DND-41 (cell line): Measurements from ENCODE around the gene GPS2.

ENCODE experiments used
- ATAC-seq: fragments of 200-7000 bp; cut with Tn5 transposase; 3 replicates; pipeline ENCODE4 v1.9.1; 2021; ENCODE audit warnings: low read depth; ENCODE audit not compliant: insufficient read depth
- DNase-seq: peaks from one replicate; pipeline ENCODE4 v3.0.0-alpha.2; 2020
- H2AFZ ChIP-seq: 2 replicates; pipeline ENCODE4 v1.6.0; 2012; ENCODE audit warnings: low read depth, low read length
- H3K27ac ChIP-seq: 2 replicates; pipeline ENCODE4 v1.5.1; 2012; ENCODE audit warnings: low read length, inconsistent platforms
- H3K27me3 ChIP-seq: fragments of 200-600 bp; sonication (generic); 2 replicates; pipeline ENCODE4 v1.6.0; 2012; ENCODE audit warnings: low read length, mild to moderate bottlenecking, inconsistent platforms; ENCODE audit not compliant: insufficient read depth, poor library complexity
- H3K36me3 ChIP-seq: 2 replicates; pipeline ENCODE4 v1.5.1; 2012; ENCODE audit warnings: low read length, inconsistent platforms; ENCODE audit not compliant: insufficient read depth
- H3K4me1 ChIP-seq: 2 replicates; pipeline ENCODE4 v1.5.1; 2012; ENCODE audit warnings: mild to moderate bottlenecking, low read length; ENCODE audit not compliant: insufficient read depth
- H3K4me2 ChIP-seq: 2 replicates; pipeline ENCODE4 v1.6.0; 2012; ENCODE audit warnings: mild to moderate bottlenecking, moderate library complexity, low read length, inconsistent platforms; ENCODE audit not compliant: insufficient read depth
- H3K4me3 ChIP-seq, 2 experiments: fragments of 200-600 bp in 1 of 2; shearing (Covaris generic) in 1 of 2; 2 replicates each; pipeline ENCODE4 v1.5.1; 2012 to 2016; ENCODE audit warnings: inconsistent platforms in 2 of 2, low read length in 2 of 2, mild to moderate bottlenecking in 2 of 2, low read depth in 1 of 2, moderate library complexity in 1 of 2
- H3K79me2 ChIP-seq: 2 replicates; pipeline ENCODE4 v1.6.0; 2012; ENCODE audit warnings: low read length, inconsistent platforms; ENCODE audit not compliant: insufficient read depth
- H3K9ac ChIP-seq: 2 replicates; pipeline ENCODE4 v1.6.0; 2012; ENCODE audit warnings: low read depth, mild to moderate bottlenecking, inconsistent platforms, low read length, moderate library complexity
- H3K9me3 ChIP-seq: 2 replicates; pipeline ENCODE4 v1.5.1; 2012; ENCODE audit warnings: low read length, moderate library complexity, mild to moderate bottlenecking, inconsistent platforms; ENCODE audit not compliant: insufficient read depth, severe bottlenecking
- H4K20me1 ChIP-seq: 2 replicates; pipeline ENCODE4 v1.6.0; 2012; ENCODE audit warnings: low read length; ENCODE audit not compliant: insufficient read depth
- EZH2 ChIP-seq: IDR thresholded peaks from 3 replicates; pipeline ENCODE4 v1.6.1; 2012; ENCODE audit warnings: borderline replicate concordance, low read depth, mild to moderate bottlenecking, moderate library complexity, low read length, inconsistent platforms; ENCODE audit not compliant: severe bottlenecking
- TF ChIP-seq, protein P1 (sequence below): IDR thresholded peaks from 2 replicates; pipeline ENCODE4 v1.5.1; 2012; ENCODE audit warnings: borderline replicate concordance, low read length, moderate library complexity, mild to moderate bottlenecking; ENCODE audit not compliant: poor library complexity, severe bottlenecking; ENCODE audit errors: extremely low read depth

Gene GPS2

DNA sequence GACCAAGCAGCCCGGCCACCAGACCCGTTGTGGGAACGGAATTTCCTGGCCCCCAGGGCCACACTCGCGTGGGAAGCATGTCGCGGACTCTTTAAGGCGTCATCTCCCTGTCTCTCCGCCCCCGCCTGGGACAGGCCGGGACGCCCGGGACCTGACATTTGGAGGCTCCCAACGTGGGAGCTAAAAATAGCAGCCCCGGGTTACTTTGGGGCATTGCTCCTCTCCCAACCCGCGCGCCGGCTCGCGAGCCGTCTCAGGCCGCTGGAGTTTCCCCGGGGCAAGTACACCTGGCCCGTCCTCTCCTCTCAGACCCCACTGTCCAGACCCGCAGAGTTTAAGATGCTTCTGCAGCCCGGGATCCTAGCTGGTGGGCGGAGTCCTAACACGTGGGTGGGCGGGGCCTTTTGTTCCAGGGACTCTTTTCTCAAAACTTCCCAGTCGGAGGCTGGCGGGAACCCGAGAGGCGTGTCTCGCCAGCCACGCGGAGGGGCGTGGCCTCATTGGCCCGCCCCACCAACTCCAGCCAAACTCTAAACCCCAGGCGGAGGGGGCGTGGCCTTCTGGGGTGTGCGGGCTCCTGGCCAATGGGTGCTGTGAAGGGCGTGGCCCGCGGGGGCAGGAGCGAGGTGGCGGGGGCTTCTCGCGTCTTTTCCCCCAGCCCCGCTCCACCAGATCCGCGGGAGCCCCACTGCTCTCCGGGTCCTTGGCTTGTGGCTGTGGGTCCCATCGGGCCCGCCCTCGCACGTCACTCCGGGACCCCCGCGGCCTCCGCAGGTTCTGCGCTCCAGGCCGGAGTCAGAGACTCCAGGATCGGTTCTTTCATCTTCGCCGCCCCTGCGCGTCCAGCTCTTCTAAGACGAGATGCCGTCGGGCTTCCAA, 33.8 kb downstream of the GPS2 start, which contains the start of gene SLC2A4:
Gene SLC2A4, plus strand, starts transcription at position 645 of the 879 bp plus-strand sequence. Its CDS starts 217 bp downstream, at position 862.
- Histone ChIP-seq H3K27me3 (peaks cover 8% of the 10 kb centered on the region), H3K4me3 (peak within 1 kb of the TSS in 1 of 2 experiments; percentile 49; a peak in 2 of 4 replicates), H3K9ac (peak within 1 kb of the TSS; percentile 27), H3K9me3 (no peaks in the 10 kb centered on the region), H3K4me1 (peaks cover 27% of the 10 kb centered on the region), H3K4me2 (peak within 1 kb of the TSS; percentile 65), H4K20me1 (no peaks in the 10 kb centered on the region), H3K79me2 (no peaks in the 10 kb centered on the region), H3K27ac (no peak within 1 kb of the TSS), H2AFZ (peak within 1 kb of the TSS; percentile 61), H3K36me3 (no peaks in the 10 kb centered on the region)
- DNase-seq (peak; percentile 93), ATAC-seq (peak; percentile 83)
- no peak for TF ChIP-seq EZH2
- TF ChIP-seq, protein P1, sequence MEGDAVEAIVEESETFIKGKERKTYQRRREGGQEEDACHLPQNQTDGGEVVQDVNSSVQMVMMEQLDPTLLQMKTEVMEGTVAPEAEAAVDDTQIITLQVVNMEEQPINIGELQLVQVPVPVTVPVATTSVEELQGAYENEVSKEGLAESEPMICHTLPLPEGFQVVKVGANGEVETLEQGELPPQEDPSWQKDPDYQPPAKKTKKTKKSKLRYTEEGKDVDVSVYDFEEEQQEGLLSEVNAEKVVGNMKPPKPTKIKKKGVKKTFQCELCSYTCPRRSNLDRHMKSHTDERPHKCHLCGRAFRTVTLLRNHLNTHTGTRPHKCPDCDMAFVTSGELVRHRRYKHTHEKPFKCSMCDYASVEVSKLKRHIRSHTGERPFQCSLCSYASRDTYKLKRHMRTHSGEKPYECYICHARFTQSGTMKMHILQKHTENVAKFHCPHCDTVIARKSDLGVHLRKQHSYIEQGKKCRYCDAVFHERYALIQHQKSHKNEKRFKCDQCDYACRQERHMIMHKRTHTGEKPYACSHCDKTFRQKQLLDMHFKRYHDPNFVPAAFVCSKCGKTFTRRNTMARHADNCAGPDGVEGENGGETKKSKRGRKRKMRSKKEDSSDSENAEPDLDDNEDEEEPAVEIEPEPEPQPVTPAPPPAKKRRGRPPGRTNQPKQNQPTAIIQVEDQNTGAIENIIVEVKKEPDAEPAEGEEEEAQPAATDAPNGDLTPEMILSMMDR, result no peak

DNA sequence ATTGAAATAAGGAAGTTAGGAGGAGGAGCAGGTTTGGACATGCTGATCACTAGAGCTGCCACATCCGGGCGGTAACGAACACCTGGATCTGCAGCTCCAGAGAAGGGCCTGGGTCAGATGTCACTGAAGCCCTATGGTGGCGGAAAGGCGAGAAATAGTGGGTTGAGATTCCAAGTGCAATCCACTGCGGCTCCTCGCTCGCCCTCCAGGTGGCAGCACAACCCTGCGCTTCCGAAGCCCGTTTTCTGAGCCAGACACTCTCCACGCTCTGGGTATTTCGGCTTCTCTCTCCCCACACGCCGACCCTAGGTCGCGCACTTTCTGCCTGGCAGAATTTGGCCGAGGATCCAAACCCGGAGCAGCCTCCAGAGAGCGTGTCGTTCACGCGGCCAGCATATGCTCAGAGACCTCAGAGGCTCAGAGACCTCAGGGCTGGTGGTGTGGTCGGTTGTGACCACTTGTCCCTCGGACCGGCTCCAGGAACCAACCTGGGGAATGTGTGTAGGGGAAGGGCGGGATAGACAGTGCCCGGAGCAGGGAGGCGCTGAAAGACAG, 34.6 kb downstream of the GPS2 start:
- H3K9me3 ChIP-seq, result no peaks in the 10 kb centered on the region
- no peaks in the 10 kb centered on the region for H3K79me2 ChIP-seq
- peak; percentile 65 for TF ChIP-seq EZH2
- TF ChIP-seq, protein P1, result peak; percentile 90
- peak overlapping the region; percentile 65 for H3K4me2 ChIP-seq
- no peak overlapping the region for H3K27ac ChIP-seq
- peaks cover 8% of the 10 kb centered on the region for H3K27me3 ChIP-seq
- H2AFZ ChIP-seq, result peak overlapping the region; percentile 61
- ATAC-seq (peak; percentile 78), DNase-seq (peak; percentile 83)
- H3K36me3 ChIP-seq, result no peaks in the 10 kb centered on the region
- H3K4me3 ChIP-seq, result peak overlapping the region in 1 of 2 experiments; percentile 49; a peak in 2 of 4 replicates
- H4K20me1 ChIP-seq, result no peaks in the 10 kb centered on the region
- peak overlapping the region; percentile 11 for H3K9ac ChIP-seq
- peaks cover 27% of the 10 kb centered on the region for H3K4me1 ChIP-seq

DNA sequence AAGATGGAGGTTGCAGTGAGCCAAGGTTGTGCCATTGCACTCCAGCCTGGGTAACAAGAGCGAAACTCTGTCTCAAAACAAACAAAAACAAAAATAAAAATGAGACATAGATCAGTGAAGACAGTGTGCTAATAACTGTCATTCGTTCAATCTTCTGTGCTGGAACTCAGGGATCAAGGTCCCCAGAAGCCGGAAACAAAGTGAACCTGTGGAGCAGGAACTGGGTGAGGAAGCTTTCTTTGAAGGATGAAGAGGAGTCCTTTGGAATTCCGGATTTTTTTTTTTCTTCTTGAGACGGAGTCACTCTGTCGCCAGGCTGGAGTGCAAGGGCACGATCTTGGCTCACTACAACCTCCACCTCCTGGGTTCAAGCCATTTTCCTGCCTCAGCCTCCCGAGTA, 35.7 kb downstream of the GPS2 start:
- Histone ChIP-seq H3K4me1 (peaks cover 27% of the 10 kb centered on the region), H3K9ac (no peak overlapping the region), H4K20me1 (no peaks in the 10 kb centered on the region), H3K36me3 (no peaks in the 10 kb centered on the region), H3K9me3 (no peaks in the 10 kb centered on the region), H2AFZ (no peak overlapping the region), H3K79me2 (no peaks in the 10 kb centered on the region), H3K27me3 (peaks cover 8% of the 10 kb centered on the region), H3K27ac (no peak overlapping the region), H3K4me2 (no peak overlapping the region), H3K4me3 (no peak overlapping the region)
- ATAC-seq, result no peak
- TF ChIP-seq, protein P1, result no peak
- TF ChIP-seq EZH2, result no peak
- DNase-seq, result no peak
